Upper lobe of right lung (tissue), 1 donor: ENCODE measurements around the gene IL3. TPM values are rescaled to one million over a fixed set of nuclear protein-coding genes. Genes with fewer than 3 reads are reported as not detected.

Experiments used
- ATAC-seq: fragments of 200-7000 bp; cut with Tn5 transposase; one replicate; pipeline ENCODE4 v1.9.1; 2020; ENCODE audit warnings: mild to moderate bottlenecking, moderate library complexity
- DNase-seq: peaks from one replicate; pipeline ENCODE4 v3.0.0-alpha.2; 2020
- H3K27ac ChIP-seq: fragments of 200-600 bp; one replicate; pipeline ENCODE4 v1.8.0; 2022
- H3K27me3 ChIP-seq: fragments of 200-600 bp; one replicate; pipeline ENCODE4 v1.8.0; 2022; ENCODE audit warnings: mild to moderate bottlenecking
- H3K36me3 ChIP-seq: fragments of 200-600 bp; one replicate; pipeline ENCODE4 v1.8.0; 2022
- H3K4me1 ChIP-seq: fragments of 200-600 bp; one replicate; pipeline ENCODE4 v1.8.0; 2022
- H3K4me3 ChIP-seq: fragments of 200-600 bp; one replicate; pipeline ENCODE4 v1.8.0; 2022; ENCODE audit warnings: mild to moderate bottlenecking
- H3K9me3 ChIP-seq: fragments of 200-600 bp; one replicate; pipeline ENCODE4 v1.8.0; 2022
- CTCF ChIP-seq: fragments of 200-600 bp; IDR thresholded peaks from one replicate; pipeline ENCODE4 v1.8.0; 2022; ENCODE audit warnings: antibody characterized with exemption
- intact Hi-C: fragments of 100-400 bp; cut with DNase I; formaldehyde crosslinking; loops from one replicate; pipeline ENCODE4 v1.11.0; 2022
- total RNA-seq: library from RNA; stranded (reverse); fragmentation: NEBNext Ultra II Directional; extraction: Animal tissue kit (Norgen Biotek cat#: 25700); gene quantifications from one replicate; pipeline ENCODE4 v1.2.1, GENCODE V29; 2021
- donor health status: DM: no; HTN: yes; CAD: no; lungs with severe emphysema.

The IL3 gene
- total RNA-seq, 1 donor from 2014 or later, result not detected

- peak; percentile 3 for ATAC-seq
- no peak for TF ChIP-seq CTCF
Measured at GRCh38 chr5:132073231-132074013, 13.0 kb downstream of the IL3 start, which contains the start of gene CSF2. Gene CSF2, plus strand, starts transcription at chr5:132073789. Its CDS starts 35 bp downstream, at chr5:132073824.

GRCh38 chr5:132074091-132074771, 13.8 kb downstream of the IL3 start:
- H3K36me3 ChIP-seq, result no peaks in the 10 kb centered on the region
- H3K27me3 ChIP-seq, result no peaks in the 10 kb centered on the region
- no peak for TF ChIP-seq CTCF
- DNase-seq (peak; percentile 88), ATAC-seq (peak; percentile 67)
- H3K9me3 ChIP-seq, result no peaks in the 10 kb centered on the region
- H3K27ac ChIP-seq, result peak overlapping the region; percentile 76
- intact Hi-C loops, result no loop called here
- no peaks in the 10 kb centered on the region for H3K4me1 ChIP-seq
- H3K4me3 ChIP-seq, result peak overlapping the region; percentile 33

More at GRCh38 chr5:132073231-132074013, 13.0 kb downstream of the IL3 start, which contains the start of gene CSF2:
- no peaks in the 10 kb centered on the region for H3K9me3 ChIP-seq
- peak within 1 kb of the TSS; percentile 33 for H3K4me3 ChIP-seq
- no peaks in the 10 kb centered on the region for H3K4me1 ChIP-seq
- intact Hi-C loops, result no loop called here
- no peaks in the 10 kb centered on the region for H3K36me3 ChIP-seq
- peak; percentile 64 for DNase-seq
- peak within 1 kb of the TSS; percentile 76 for H3K27ac ChIP-seq
- H3K27me3 ChIP-seq, result no peaks in the 10 kb centered on the region

- H3K9me3 ChIP-seq, result no peaks in the 10 kb centered on the region
- H3K27me3 ChIP-seq, result no peaks in the 10 kb centered on the region
- no peak for TF ChIP-seq CTCF
- peak overlapping the region; percentile 76 for H3K27ac ChIP-seq
- peak; percentile 75 for ATAC-seq
- H3K36me3 ChIP-seq, result no peaks in the 10 kb centered on the region
- DNase-seq, result peak; percentile 93
- intact Hi-C loops, result no loop called here
- H3K4me3 ChIP-seq, result peak overlapping the region; percentile 33
- H3K4me1 ChIP-seq, result no peaks in the 10 kb centered on the region
Measured at GRCh38 chr5:132074772-132075718, 14.6 kb downstream of the IL3 start.

GRCh38 chr5:132075719-132076077, 15.2 kb downstream of the IL3 start:
- Histone ChIP-seq H3K27ac (no peak overlapping the region), H3K36me3 (no peaks in the 10 kb centered on the region), H3K9me3 (no peaks in the 10 kb centered on the region), H3K4me1 (no peaks in the 10 kb centered on the region), H3K27me3 (no peaks in the 10 kb centered on the region), H3K4me3 (no peak overlapping the region)
- intact Hi-C loops, result no loop called here
- no peak for TF ChIP-seq CTCF
- peak; percentile 79 for DNase-seq
- ATAC-seq, result peak; percentile 3

GRCh38 chr5:132076202-132076830, 15.9 kb downstream of the IL3 start:
- H3K27me3 ChIP-seq, result no peaks in the 10 kb centered on the region

More at GRCh38 chr5:132076202-132076830, 15.9 kb downstream of the IL3 start:
- Histone ChIP-seq H3K27ac (peak overlapping the region; percentile 42), H3K9me3 (no peaks in the 10 kb centered on the region), H3K4me1 (no peaks in the 10 kb centered on the region), H3K4me3 (no peak overlapping the region), H3K36me3 (no peaks in the 10 kb centered on the region)
- no peak for DNase-seq
- ATAC-seq, result no peak
- TF ChIP-seq CTCF, result no peak
- intact Hi-C loops, result no loop called here
